ENCODE measurements around the gene POLK.
"Not testable (repeated sequence)": the region's sequence is repeated elsewhere in the genome, so short reads cannot be mapped to it uniquely, and the experiment has no call there.

Gene POLK

GRCh38 chr5:75484605-75485004, 27.1 kb upstream of the POLK start:
- no peak for DNase-seq
- no peaks in the 10 kb centered on the region for H3F3A ChIP-seq (ENCODE audit: insufficient read depth, low read length)
- H4K20me1 ChIP-seq (ENCODE audit: insufficient read depth, low read length), result no peaks in the 10 kb centered on the region; the same call in 1 of the 2 replicates
- H3K4me3 ChIP-seq (ENCODE audit: low read length), result no peak overlapping the region
- no peaks in the 10 kb centered on the region for H3K4me1 ChIP-seq (ENCODE audit: low read length)
- H3K36me3 ChIP-seq (replicated peaks; ENCODE audit: insufficient read depth, low read length), result no peaks in the 10 kb centered on the region
- no peaks in the 10 kb centered on the region for H3K9me3 ChIP-seq (replicated peaks; ENCODE audit: insufficient read depth, low read length)
- no peak overlapping the region for H3K27ac ChIP-seq (ENCODE audit: low read length)
- H3K9ac ChIP-seq (ENCODE audit: low read length), result no peak overlapping the region
- no peak overlapping the region for H2AFZ ChIP-seq (ENCODE audit: low read length)
- peaks cover 71% of the 10 kb centered on the region for H3K79me2 ChIP-seq (ENCODE audit: low read length)
- TF ChIP-seq EZH2phosphoT487 (IDR thresholded peaks at IDR 0.05; ENCODE audit: low read length) (no peak), EZH2 (optimal IDR thresholded peaks at IDR 0.05; ENCODE audit: low read depth, low read length) (no peak), CTCF (IDR thresholded peaks at IDR 0.05; ENCODE audit: low read length) (no peak)
- H3K27me3 ChIP-seq (replicated peaks; ENCODE audit: insufficient read depth, low read length), result no peaks in the 10 kb centered on the region
- no peaks in the 10 kb centered on the region for H3K9me2 ChIP-seq (replicated peaks; ENCODE audit: insufficient read depth, low read length)
- no peak overlapping the region for H3K4me2 ChIP-seq (ENCODE audit: low read depth, low read length)

GRCh38 chr5:75489847-75490246, 21.8 kb upstream of the POLK start:
- H3K27ac ChIP-seq (ENCODE audit: low read length); H3K27me3 ChIP-seq (replicated peaks; ENCODE audit: insufficient read depth, low read length); H3K36me3 ChIP-seq (replicated peaks; ENCODE audit: insufficient read depth, low read length); H3K4me3 ChIP-seq (ENCODE audit: low read length); DNase-seq; H3K9me3 ChIP-seq (replicated peaks; ENCODE audit: insufficient read depth, low read length); H3K9me2 ChIP-seq (replicated peaks; ENCODE audit: insufficient read depth, low read length); H3K9ac ChIP-seq (ENCODE audit: low read length); H3K4me1 ChIP-seq (ENCODE audit: low read length); H3K4me2 ChIP-seq (ENCODE audit: low read depth, low read length); H3F3A ChIP-seq (ENCODE audit: insufficient read depth, low read length); H4K20me1 ChIP-seq (ENCODE audit: insufficient read depth, low read length); H2AFZ ChIP-seq (ENCODE audit: low read length): not testable (repeated sequence)
- H3K79me2 ChIP-seq (ENCODE audit: low read length), result peaks cover 25% of the 10 kb centered on the region

GRCh38 chr5:75491621-75492020, 20.1 kb upstream of the POLK start:
- H3K4me1 ChIP-seq (ENCODE audit: low read length), result no peaks in the 10 kb centered on the region
- H3K36me3 ChIP-seq (replicated peaks; ENCODE audit: insufficient read depth, low read length), result no peaks in the 10 kb centered on the region
- H3F3A ChIP-seq (ENCODE audit: insufficient read depth, low read length), result no peaks in the 10 kb centered on the region
- H3K4me2 ChIP-seq (ENCODE audit: low read depth, low read length), result no peak overlapping the region
- H3K4me3 ChIP-seq (ENCODE audit: low read length), result no peak overlapping the region
- H4K20me1 ChIP-seq (ENCODE audit: insufficient read depth, low read length), result no peaks in the 10 kb centered on the region
- no peaks in the 10 kb centered on the region for H3K9me3 ChIP-seq (replicated peaks; ENCODE audit: insufficient read depth, low read length)
- no peaks in the 10 kb centered on the region for H3K9me2 ChIP-seq (replicated peaks; ENCODE audit: insufficient read depth, low read length)
- TF ChIP-seq EZH2 (optimal IDR thresholded peaks at IDR 0.05; ENCODE audit: low read depth, low read length) (no peak), EZH2phosphoT487 (IDR thresholded peaks at IDR 0.05; ENCODE audit: low read length) (no peak), CTCF (IDR thresholded peaks at IDR 0.05; ENCODE audit: low read length) (no peak)
- H3K79me2 ChIP-seq (ENCODE audit: low read length), result peaks cover 12% of the 10 kb centered on the region
- H2AFZ ChIP-seq (ENCODE audit: low read length), result no peak overlapping the region
- H3K27me3 ChIP-seq (replicated peaks; ENCODE audit: insufficient read depth, low read length), result no peaks in the 10 kb centered on the region
- no peak overlapping the region for H3K27ac ChIP-seq (ENCODE audit: low read length)
- no peak overlapping the region for H3K9ac ChIP-seq (ENCODE audit: low read length)
- no peak for DNase-seq

GRCh38 chr5:75496026-75496425, 15.7 kb upstream of the POLK start:
- Histone ChIP-seq H3K27me3 (replicated peaks; ENCODE audit: insufficient read depth, low read length) (no peaks in the 10 kb centered on the region), H3K9me3 (replicated peaks; ENCODE audit: insufficient read depth, low read length) (no peaks in the 10 kb centered on the region), H3K4me3 (ENCODE audit: low read length) (no peak overlapping the region), H3K4me1 (ENCODE audit: low read length) (no peaks in the 10 kb centered on the region), H3K79me2 (ENCODE audit: low read length) (peaks cover 9% of the 10 kb centered on the region; the same call in 1 of the 2 replicates), H3K4me2 (ENCODE audit: low read depth, low read length) (no peak overlapping the region), H2AFZ (ENCODE audit: low read length) (no peak overlapping the region), H4K20me1 (ENCODE audit: insufficient read depth, low read length) (no peaks in the 10 kb centered on the region), H3K9ac (ENCODE audit: low read length) (no peak overlapping the region), H3K36me3 (replicated peaks; ENCODE audit: insufficient read depth, low read length) (no peaks in the 10 kb centered on the region), H3F3A (ENCODE audit: insufficient read depth, low read length) (no peaks in the 10 kb centered on the region), H3K9me2 (replicated peaks; ENCODE audit: insufficient read depth, low read length) (no peaks in the 10 kb centered on the region), H3K27ac (ENCODE audit: low read length) (no peak overlapping the region)
- DNase-seq, result no peak
- no peak for TF ChIP-seq EZH2 (optimal IDR thresholded peaks at IDR 0.05; ENCODE audit: low read depth, low read length)
- TF ChIP-seq CTCF (IDR thresholded peaks at IDR 0.05; ENCODE audit: low read length), result no peak
- no peak for TF ChIP-seq EZH2phosphoT487 (IDR thresholded peaks at IDR 0.05; ENCODE audit: low read length)
